ENCODE results near the gene HEATR5A. TPM values are rescaled to one million over a fixed set of nuclear protein-coding genes. Genes with fewer than 3 reads are reported as not detected.

The HEATR5A gene
- total RNA-seq, 5 donors from 2014 or later (not counting 1 experiment from before 2014, with no cell fraction given): 7.5 to 13.2 (median 13.0) TPM

DNA sequence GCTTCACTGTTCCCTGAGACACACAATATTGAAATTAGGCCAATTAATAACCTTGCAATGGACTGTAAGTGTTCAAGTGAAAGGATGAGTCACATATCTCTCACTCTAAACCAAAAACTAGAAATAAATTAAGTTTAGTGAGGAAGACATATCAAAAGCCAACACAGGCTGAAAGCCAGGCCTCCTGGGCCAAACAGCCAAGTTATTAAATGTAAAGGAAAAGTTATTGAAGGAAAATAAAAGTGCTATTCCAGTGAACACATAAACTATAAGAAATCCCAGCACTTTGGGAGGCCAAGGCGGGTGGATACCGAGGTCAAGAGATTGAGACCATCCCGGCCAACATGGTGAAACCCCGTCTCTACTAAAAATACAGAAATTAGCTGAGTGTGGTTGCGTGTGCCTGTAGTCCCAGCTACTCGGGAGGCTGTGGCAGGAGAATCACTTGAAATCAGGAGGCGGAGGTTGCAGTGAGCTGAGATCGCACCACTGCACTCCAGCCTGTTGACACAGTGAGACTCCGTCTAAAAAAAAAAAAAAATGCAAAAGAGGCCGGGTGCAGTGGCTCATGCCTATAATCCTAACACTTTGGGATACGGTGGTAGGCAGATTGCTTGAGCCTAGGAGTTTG lies 10.4 kb upstream of the HEATR5A start:
- 92% methylated on average over 2 of the region's 11 CpGs for WGBS (ENCODE audit: insufficient coverage)
- ChIA-PET CTCF (interaction anchor here in 1 of 2 donors (0.7 kb wide), 1 partner anchor 25 kb away, joined by 6 read pairs; no protein-coding TSS in a partner anchor), POLR2A (no interaction called here)
- Mint-ChIP-seq H3K27ac (no peak overlapping the region), H3K4me1 (no peaks in the 10 kb centered on the region), H3K4me3 (no peak overlapping the region), H3K9me3 (peaks cover 5 to 7% (median 6%) of the 10 kb centered on the region in 3 donors), H3K36me3 (peaks cover 18% of the 10 kb centered on the region), H3K27me3 (no peaks in the 10 kb centered on the region)
- no peaks in the 10 kb centered on the region for H3K4me1 ChIP-seq (ENCODE audit: control insufficient read depth in 1 of 2, extremely low read depth in 1 of 2, insufficient read depth in 2 of 2, low read length in 2 of 2)
- ATAC-seq (replicated peaks in 1 of 4) (no peak), DNase-seq (no peak)
- no peaks in the 10 kb centered on the region for H3K27me3 ChIP-seq (replicated peaks in 1 of 2; ENCODE audit: control insufficient read depth in 2 of 2, extremely low read depth in 1 of 2, insufficient read depth in 2 of 2, low read length in 1 of 2)
- no peak overlapping the region for H3K27ac ChIP-seq (ENCODE audit: low read length)
- H3K4me3 ChIP-seq (ENCODE audit: control insufficient read depth in 1 of 2, extremely low read depth in 1 of 2, low read length in 1 of 2): no peak overlapping the region
- no peaks in the 10 kb centered on the region for H3K9me3 ChIP-seq
- H3K36me3 ChIP-seq (ENCODE audit: control insufficient read depth in 2 of 2, extremely low read depth in 1 of 2, insufficient read depth in 1 of 2, low read length in 1 of 2): no peaks in the 10 kb centered on the region

- Mint-ChIP-seq H3K4me3 (no peak overlapping the region), H3K36me3 (peaks cover 18% of the 10 kb centered on the region), H3K9me3 (peaks cover 5 to 7% (median 6%) of the 10 kb centered on the region in 3 donors), H3K4me1 (no peaks in the 10 kb centered on the region), H3K27ac (no peak overlapping the region), H3K27me3 (no peaks in the 10 kb centered on the region)
- H3K27ac ChIP-seq (ENCODE audit: low read length): no peak overlapping the region
- POLR2A ChIA-PET: no interaction called here
- DNase-seq: no peak
- no peaks in the 10 kb centered on the region for H3K36me3 ChIP-seq (ENCODE audit: control insufficient read depth in 2 of 2, extremely low read depth in 1 of 2, insufficient read depth in 1 of 2, low read length in 1 of 2)
- CTCF ChIA-PET: no interaction called here
- H3K4me3 ChIP-seq (ENCODE audit: control insufficient read depth in 1 of 2, extremely low read depth in 1 of 2, low read length in 1 of 2): no peak overlapping the region
- WGBS (ENCODE audit: insufficient coverage): no CpG with 5 or more reads among the region's 1 CpG
- ATAC-seq (replicated peaks in 1 of 4): no peak
- no peaks in the 10 kb centered on the region for H3K9me3 ChIP-seq
- no peaks in the 10 kb centered on the region for H3K4me1 ChIP-seq (ENCODE audit: control insufficient read depth in 1 of 2, extremely low read depth in 1 of 2, insufficient read depth in 2 of 2, low read length in 2 of 2)
- no peaks in the 10 kb centered on the region for H3K27me3 ChIP-seq (replicated peaks in 1 of 2; ENCODE audit: control insufficient read depth in 2 of 2, extremely low read depth in 1 of 2, insufficient read depth in 2 of 2, low read length in 1 of 2)
These were observed 9.4 kb upstream of the HEATR5A start for GRCh38 chr14:31429791-31430190.

- no peaks in the 10 kb centered on the region for H3K27me3 Mint-ChIP-seq
- Histone ChIP-seq H3K4me1 (ENCODE audit: control insufficient read depth in 1 of 2, extremely low read depth in 1 of 2, insufficient read depth in 2 of 2, low read length in 2 of 2) (no peaks in the 10 kb centered on the region), H3K36me3 (ENCODE audit: control insufficient read depth in 2 of 2, extremely low read depth in 1 of 2, insufficient read depth in 1 of 2, low read length in 1 of 2) (no peaks in the 10 kb centered on the region), H3K27me3 (replicated peaks in 1 of 2; ENCODE audit: control insufficient read depth in 2 of 2, extremely low read depth in 1 of 2, insufficient read depth in 2 of 2, low read length in 1 of 2) (no peaks in the 10 kb centered on the region), H3K27ac (ENCODE audit: low read length) (no peak overlapping the region), H3K4me3 (ENCODE audit: control insufficient read depth in 1 of 2, extremely low read depth in 1 of 2, low read length in 1 of 2) (no peak overlapping the region), H3K9me3 (no peaks in the 10 kb centered on the region)
- POLR2A ChIA-PET: interaction anchor here in 1 of 2 donors (0.7 kb wide), 1 partner anchor 233 kb away, joined by 3 read pairs; no protein-coding TSS in a partner anchor
- H3K4me1 Mint-ChIP-seq: no peaks in the 10 kb centered on the region
- H3K36me3 Mint-ChIP-seq: peaks cover 13% of the 10 kb centered on the region
- ATAC-seq (replicated peaks in 1 of 4) (no peak), DNase-seq (no peak)
- H3K9me3 Mint-ChIP-seq: peaks cover 5 to 7% (median 6%) of the 10 kb centered on the region in 3 donors
- no peak overlapping the region for H3K4me3 Mint-ChIP-seq
- no peak overlapping the region for H3K27ac Mint-ChIP-seq
- CTCF ChIA-PET: interaction anchor here (0.6 to 0.8 kb wide), 2 partner anchors 21 to 142 kb away, joined by 3 to 4 read pairs; no protein-coding TSS in a partner anchor
- no CpG with 5 or more reads among the region's 1 CpG for WGBS (ENCODE audit: insufficient coverage)
These were observed 7.7 kb upstream of the HEATR5A start for GRCh38 chr14:31428011-31428410.

DNA sequence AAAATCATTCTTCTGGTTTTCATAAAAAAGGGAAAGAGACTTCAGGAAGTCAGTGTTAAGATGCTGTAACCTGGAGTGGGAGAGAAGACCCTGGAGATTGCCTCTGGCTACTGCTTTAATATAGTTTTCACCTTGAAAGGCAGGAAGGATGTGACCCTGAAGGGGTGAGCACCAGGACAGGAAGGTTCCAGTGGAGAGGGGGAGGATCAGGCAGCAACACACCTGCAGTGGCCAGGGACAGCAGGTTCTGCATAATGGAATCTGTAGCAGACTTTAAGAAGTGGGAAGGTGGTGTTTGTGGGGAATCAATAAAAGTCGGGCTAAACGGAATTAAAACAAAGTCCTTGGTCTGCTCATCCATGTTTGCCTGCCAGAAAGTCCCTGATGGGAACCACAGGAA lies 6.3 kb upstream of the HEATR5A start:
- no peaks in the 10 kb centered on the region for H3K27me3 ChIP-seq (replicated peaks in 1 of 2; ENCODE audit: control insufficient read depth in 2 of 2, extremely low read depth in 1 of 2, insufficient read depth in 2 of 2, low read length in 1 of 2)
- H3K4me3 ChIP-seq (ENCODE audit: control insufficient read depth in 1 of 2, extremely low read depth in 1 of 2, low read length in 1 of 2): no peak overlapping the region
- Mint-ChIP-seq H3K27ac (no peak overlapping the region), H3K4me1 (peaks cover 0 to under 1% (median 0%) of the 10 kb centered on the region in 3 donors), H3K27me3 (no peaks in the 10 kb centered on the region), H3K36me3 (peaks cover 3% of the 10 kb centered on the region), H3K4me3 (no peak overlapping the region), H3K9me3 (no peaks in the 10 kb centered on the region)
- DNase-seq (no peak), ATAC-seq (replicated peaks in 1 of 4) (no peak)
- H3K27ac ChIP-seq (ENCODE audit: low read length): no peak overlapping the region
- no peaks in the 10 kb centered on the region for H3K9me3 ChIP-seq
- ChIA-PET POLR2A (no interaction called here), CTCF (no interaction called here)
- no peaks in the 10 kb centered on the region for H3K36me3 ChIP-seq (ENCODE audit: control insufficient read depth in 2 of 2, extremely low read depth in 1 of 2, insufficient read depth in 1 of 2, low read length in 1 of 2)
- no CpG with 5 or more reads among the region's 2 CpGs for WGBS (ENCODE audit: insufficient coverage)
- no peaks in the 10 kb centered on the region for H3K4me1 ChIP-seq (ENCODE audit: control insufficient read depth in 1 of 2, extremely low read depth in 1 of 2, insufficient read depth in 2 of 2, low read length in 2 of 2)

DNA sequence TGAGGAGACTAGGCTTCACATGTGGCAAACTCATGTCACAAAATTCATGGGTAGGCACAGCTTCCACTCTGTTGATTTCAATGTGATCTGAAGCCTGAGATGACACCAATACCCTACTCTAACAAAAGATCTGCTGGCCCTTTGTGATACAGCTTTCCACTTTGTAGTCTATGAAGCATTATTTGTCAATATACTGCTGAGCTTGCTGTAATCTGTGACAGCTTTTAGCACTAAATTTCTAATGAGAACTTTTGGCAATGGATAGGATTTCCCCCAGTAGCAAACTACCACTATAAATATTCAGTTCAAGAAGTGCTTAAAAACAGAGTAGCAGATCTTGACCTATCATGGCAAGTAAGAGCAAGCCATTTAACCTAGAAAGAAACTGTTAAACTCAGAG lies 5.6 kb upstream of the HEATR5A start:
- no peak overlapping the region for H3K4me3 Mint-ChIP-seq
- no peaks in the 10 kb centered on the region for H3K36me3 ChIP-seq (ENCODE audit: control insufficient read depth in 2 of 2, extremely low read depth in 1 of 2, insufficient read depth in 1 of 2, low read length in 1 of 2)
- POLR2A ChIA-PET: no interaction called here
- peaks cover 6 to 7% (median 6%) of the 10 kb centered on the region in 3 donors for H3K4me1 Mint-ChIP-seq
- no peak for ATAC-seq (replicated peaks in 1 of 4)
- H3K27me3 Mint-ChIP-seq: no peaks in the 10 kb centered on the region
- no peak overlapping the region for H3K27ac Mint-ChIP-seq
- H3K4me3 ChIP-seq (ENCODE audit: control insufficient read depth in 1 of 2, extremely low read depth in 1 of 2, low read length in 1 of 2): no peak overlapping the region
- no peak overlapping the region for H3K27ac ChIP-seq (ENCODE audit: low read length)
- H3K36me3 Mint-ChIP-seq: no peaks in the 10 kb centered on the region
- no peak for DNase-seq
- CTCF ChIA-PET: interaction anchor here (0.6 kb wide), 2 partner anchors 25 to 391 kb away, joined by 3 to 4 read pairs; no protein-coding TSS in a partner anchor
- no peaks in the 10 kb centered on the region for H3K9me3 Mint-ChIP-seq
- H3K4me1 ChIP-seq (ENCODE audit: control insufficient read depth in 1 of 2, extremely low read depth in 1 of 2, insufficient read depth in 2 of 2, low read length in 2 of 2): peaks cover 0 to under 1% of the 10 kb centered on the region in 2 experiments
- no peaks in the 10 kb centered on the region for H3K27me3 ChIP-seq (replicated peaks in 1 of 2; ENCODE audit: control insufficient read depth in 2 of 2, extremely low read depth in 1 of 2, insufficient read depth in 2 of 2, low read length in 1 of 2)
- H3K9me3 ChIP-seq: no peaks in the 10 kb centered on the region

DNA sequence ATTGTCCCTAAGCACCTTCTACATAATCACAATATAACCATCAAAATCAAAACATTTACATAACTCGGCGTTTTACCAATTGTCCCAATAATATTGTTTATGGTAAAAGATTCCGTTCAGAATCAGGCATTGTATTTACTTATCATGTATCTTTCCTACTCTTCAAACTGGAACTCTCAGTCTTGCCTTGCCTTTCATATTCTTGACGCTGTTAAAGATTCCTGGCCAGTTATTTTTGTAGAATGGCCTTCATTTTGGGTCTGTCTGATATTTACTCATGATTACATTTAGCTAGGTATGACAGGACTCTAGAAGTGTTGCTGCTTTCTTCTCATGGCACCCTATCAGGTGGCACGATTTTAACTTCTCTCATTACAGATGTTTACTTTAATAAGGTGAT lies 850 bp upstream of the HEATR5A start:
- ATAC-seq (replicated peaks in 1 of 4) (no peak), DNase-seq (no peak)
- H3K4me1 ChIP-seq (ENCODE audit: control insufficient read depth in 1 of 2, extremely low read depth in 1 of 2, insufficient read depth in 2 of 2, low read length in 2 of 2): peaks cover 3% of the 10 kb centered on the region in 2 experiments
- POLR2A ChIA-PET: interaction anchor here in 1 of 2 donors (0.6 to 1.2 kb wide), 4 partner anchors 33 to 1148 kb away, joined by 3 to 4 read pairs (median 3); no protein-coding TSS in a partner anchor
- H3K27me3 ChIP-seq (replicated peaks in 1 of 2; ENCODE audit: control insufficient read depth in 2 of 2, extremely low read depth in 1 of 2, insufficient read depth in 2 of 2, low read length in 1 of 2): no peaks in the 10 kb centered on the region
- peak overlapping the region in 1 of 2 donors; percentile 94 for H3K4me3 ChIP-seq (ENCODE audit: control insufficient read depth in 1 of 2, extremely low read depth in 1 of 2, low read length in 1 of 2)
- Mint-ChIP-seq H3K4me1 (peaks cover 14 to 32% (median 24%) of the 10 kb centered on the region in 3 donors), H3K36me3 (no peaks in the 10 kb centered on the region), H3K27me3 (no peaks in the 10 kb centered on the region), H3K9me3 (no peaks in the 10 kb centered on the region), H3K4me3 (peak overlapping the region; percentile 94 to 98 (median 96)), H3K27ac (peak overlapping the region; percentile 85 to 90)
- no peaks in the 10 kb centered on the region for H3K9me3 ChIP-seq
- H3K36me3 ChIP-seq (ENCODE audit: control insufficient read depth in 2 of 2, extremely low read depth in 1 of 2, insufficient read depth in 1 of 2, low read length in 1 of 2): no peaks in the 10 kb centered on the region
- no CpG with 5 or more reads among the region's 5 CpGs for WGBS (ENCODE audit: insufficient coverage)
- CTCF ChIA-PET: interaction anchor here in 1 of 2 donors (1.1 to 2.0 kb wide), 4 partner anchors 25 to 140 kb away, joined by 3 to 5 read pairs (median 4); partner anchors contain the start of genes DTD2 and NUBPL
- no peak overlapping the region for H3K27ac ChIP-seq (ENCODE audit: low read length)

All from T-cell (primary cell).